ENCODE results near the gene KREMEN2.
"Not testable (repeated sequence)": the region's sequence is repeated elsewhere in the genome, so short reads cannot be mapped to it uniquely, and the experiment has no call there.

The KREMEN2 gene

DNA sequence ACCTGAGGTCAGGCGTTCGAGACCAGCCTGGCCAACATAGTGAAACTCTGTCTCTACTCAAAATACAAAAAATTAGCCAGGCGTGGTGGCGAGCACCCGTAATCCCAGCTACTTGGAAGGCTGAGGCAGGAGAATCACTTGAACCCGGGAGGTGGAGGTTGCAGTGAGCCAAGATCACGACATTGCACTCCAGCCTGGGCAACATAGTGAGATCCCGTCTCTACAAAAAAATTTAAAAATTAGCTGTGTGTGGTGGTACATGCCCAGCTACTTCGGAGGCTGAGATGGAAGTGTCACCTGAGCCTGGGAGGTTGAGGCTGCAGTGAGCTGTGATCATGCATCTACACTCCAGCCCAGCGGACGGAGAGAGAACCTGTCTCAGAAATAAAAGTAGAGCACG is 20.4 kb upstream of the KREMEN2 start:
- not testable (repeated sequence) for DNase-seq

DNA sequence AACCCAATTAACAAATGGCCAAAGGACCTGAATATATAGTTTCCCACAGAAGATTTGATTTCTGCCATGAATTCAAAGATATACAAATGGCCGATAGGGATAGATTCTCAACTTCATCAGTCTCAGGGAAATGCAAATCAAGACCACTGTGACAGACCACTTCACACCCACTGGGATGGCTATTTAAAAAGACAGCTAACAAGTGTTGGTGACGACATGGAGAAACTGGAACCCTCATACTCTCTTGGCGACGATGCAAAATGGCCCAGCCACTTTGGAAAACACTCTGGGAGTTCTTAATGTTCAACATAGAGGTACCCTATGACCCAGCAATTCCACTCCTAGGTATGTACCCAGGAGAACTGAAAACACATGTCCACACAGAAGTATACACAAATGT is 17.4 kb upstream of the KREMEN2 start:
- DNase-seq, result no peak

DNA sequence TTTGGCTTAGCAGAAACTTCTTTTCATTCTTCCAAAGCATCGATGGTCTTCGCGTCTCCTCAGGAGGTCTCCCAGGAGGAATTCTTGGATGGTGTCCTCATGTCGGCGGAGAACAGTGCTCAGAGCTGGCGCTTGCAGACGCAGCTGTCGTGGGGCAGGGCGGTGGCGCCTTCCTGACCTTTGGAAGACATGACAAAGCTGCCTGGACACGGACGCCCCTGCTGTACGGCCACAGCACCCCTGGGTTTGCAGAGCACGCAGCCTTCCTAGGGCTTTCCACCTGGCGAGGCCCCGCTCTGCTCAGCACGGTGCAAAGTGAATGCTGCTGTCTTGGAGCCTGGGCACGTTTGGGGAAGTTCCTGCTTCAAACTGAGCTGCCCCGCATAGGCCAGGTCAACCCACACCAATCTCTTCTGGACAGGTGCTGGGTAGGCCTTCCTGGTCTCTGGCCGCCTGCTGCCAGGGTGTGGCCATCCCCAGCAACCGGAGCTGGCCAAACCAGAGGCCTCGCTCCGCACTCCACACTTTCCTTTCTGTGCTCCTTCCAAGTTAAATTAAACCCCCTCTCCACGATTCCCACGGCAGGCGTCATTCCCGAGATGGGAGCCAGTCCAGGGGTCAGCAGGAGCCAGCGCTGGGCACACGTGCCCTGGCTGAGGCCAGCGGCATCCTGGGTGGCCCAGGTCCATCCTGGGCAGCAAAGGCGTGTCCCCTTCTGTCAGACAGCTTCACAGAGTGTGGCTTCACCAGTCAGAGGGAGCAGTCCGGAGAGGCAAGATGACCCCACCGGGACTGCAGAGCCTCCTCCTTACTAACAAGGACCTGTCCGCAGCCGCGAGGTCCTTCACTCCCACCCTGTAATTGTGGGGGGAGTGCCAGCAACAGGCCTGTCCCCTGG is 15.0 kb upstream of the KREMEN2 start:
- no peak for DNase-seq

DNA sequence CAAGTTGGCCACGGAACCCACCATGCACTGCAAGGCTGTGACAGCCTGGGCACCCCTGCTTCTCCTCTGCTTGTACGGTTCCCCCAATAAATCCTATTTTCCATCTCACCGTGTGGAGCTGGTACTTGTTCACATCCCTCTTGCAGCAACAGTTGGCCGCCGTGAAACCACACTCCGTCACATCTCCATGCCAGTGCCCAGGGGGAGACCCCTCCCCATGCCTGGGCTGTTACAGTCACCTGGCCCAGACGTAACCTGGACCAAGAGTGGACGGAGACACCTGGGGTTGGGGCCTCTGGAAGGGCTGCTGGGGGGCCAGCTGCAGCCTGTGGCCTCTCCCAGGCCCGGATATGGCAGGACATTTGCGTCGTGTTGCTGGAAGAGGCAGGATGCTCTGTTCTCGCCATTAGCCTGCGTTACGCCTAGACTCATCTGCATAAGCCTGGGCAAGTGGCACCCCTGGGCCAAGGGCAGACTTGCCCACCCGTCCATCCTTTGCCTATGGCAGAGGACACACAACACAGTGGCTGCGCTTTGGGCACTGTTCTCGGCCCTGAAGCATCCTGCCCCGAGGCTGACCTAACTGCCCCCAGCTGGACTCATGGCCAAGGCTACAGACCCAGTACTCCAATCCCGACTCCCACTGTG is 14.2 kb upstream of the KREMEN2 start:
- DNase-seq, result no peak

DNA sequence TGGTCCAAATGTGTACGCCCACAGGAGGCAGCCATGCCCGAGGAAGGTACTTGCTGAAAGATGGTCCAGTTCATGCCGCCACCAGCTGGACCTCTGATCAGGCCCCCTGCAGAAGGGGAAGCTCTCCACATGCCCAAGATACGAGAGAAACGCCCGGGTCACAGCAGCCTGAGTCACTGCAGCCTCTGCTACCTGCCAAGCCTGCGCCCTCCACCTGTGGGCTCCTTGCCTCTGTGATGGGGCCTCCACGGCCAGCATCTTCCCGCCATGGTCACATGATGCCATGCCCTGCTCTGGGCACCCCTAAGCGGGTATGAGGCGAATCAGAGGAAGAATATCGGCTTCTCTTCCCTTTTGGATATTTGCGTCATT is 13.7 kb upstream of the KREMEN2 start:
- DNase-seq, result no peak

DNA sequence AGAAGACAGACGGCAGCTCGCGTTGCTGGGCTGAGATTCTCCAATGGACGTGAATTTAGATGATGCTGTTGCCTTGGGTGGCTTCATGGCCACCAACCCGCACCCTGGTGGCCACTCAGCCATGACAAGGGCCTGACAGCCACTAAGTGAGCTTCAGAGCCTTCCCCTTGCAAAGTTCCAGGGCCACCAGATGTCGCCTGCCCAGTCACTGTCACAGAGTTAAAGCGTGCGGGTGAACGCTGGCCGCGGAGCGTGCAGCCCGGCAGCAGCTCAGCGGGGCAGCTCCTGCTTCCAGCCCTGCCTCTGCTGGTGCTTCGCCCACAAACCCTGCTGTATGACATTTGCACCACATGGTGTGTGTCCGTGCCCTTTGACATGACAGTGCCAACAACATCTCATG is 13.3 kb upstream of the KREMEN2 start:
- no peak for DNase-seq

DNA sequence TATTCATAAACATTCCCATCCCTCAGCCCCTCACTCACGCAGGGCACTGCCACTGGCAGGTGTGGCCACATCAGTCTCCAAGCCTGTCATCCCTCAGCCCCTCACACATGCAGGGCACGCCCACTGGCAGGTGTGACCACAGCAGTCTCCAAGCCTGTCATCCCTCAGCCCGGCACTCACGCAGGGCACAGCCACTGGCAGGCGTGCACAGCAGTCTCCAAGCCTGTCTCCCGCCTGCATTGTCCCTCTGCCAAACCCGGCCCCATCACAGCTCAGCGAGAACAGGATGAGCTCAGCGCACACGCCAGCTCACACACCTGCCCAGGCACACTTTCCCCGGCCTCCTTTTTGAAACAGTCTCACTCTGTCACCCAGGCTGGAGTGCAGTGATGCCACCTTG is 11.4 kb upstream of the KREMEN2 start:
- DNase-seq, result no peak

DNA sequence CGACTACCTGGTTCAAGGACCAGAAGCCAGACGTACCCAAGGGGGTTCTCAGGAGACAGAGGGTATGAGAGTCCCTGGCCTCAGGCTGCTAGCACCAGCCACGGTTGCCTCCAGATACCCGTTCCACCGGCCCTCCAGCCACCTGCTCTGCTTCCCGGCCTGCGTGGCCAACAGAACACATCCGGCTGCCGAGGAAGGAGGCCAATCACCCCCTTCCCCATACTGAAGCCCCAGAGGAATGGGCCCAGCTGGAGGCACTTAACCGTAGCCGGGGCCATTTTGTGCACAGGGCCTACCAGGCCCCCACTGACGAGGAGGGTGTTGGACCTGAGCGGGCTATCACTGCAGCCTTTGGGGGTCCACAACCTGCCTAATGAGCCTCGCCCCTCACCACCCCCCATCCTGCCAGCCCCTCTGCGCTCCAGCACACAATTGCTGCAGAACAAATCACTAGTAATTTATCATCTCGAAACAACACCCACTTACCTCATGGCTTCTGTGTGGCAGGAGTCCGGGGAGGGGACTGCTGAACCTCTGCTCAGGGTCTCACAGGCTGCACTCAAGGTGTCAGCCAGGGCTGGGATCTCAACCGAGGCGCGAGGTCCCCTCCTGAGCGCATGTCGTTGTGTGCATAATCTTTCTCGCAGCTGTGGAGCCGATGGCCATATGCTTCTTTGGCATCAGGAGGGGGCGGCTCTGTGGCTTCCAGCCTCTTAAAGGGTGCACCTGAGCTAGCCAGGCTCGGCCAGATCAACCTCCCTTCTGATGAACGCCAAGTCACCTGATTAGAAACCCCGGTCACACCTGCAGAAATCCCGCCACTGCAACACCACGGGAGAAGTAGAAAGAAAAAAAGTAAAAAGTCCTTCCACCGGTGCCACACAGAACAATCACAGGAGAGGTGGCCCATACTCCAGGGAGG is 10.1 kb upstream of the KREMEN2 start:
- DNase-seq, result no peak

DNA sequence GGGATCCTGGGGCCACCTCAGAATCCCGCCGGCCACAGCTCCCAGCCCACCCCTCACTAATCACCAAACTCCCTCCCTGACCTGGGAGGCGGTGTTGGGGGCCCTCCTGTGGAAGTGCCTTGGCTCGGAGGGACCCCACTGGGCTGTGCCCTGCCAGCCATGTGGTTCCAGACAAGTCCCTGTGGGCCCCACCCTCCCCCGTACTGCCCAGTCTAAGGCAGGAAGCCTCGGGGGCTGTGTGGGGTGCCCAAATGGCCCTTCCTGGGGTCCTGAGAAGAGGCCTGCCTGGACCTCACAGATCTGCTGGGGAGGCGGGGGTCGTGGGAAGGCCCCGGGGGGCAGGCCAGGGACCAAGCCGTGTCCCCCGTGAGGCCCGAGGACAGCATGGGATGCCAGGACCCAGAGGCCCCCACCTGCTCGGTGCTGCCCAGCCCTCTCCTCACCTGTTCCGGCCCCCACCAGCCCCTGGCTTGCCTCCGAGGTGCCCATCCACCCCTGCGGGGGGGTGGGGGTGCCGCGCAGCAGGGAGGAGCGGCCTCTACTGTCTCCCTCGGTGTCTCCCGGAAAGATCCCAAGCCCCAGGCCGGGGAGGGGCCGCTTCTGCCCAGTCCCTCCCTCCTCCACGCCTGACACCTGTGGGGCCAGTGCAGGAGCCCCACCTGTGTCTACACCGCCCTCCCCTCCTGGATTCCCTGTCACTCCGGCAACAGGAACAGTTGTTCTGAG is 9.3 kb upstream of the KREMEN2 start:
- DNase-seq, result no peak

DNA sequence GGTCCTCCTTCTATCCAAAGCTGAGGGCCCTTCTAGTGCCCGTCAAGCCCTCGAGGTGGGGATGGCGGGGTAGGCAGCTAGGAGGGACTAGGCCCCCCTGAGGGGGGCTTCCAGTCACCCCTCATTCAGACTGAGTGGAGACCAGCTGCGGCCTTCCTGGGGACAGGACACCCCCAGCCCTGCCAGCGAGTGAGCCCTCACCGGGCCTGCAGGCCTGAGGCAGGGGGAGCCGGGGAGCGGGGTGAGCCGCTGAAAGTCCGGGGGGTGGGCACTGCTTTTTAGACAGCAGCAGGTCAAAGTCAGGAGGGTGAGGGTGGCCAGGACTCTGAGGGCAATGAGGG is 8.7 kb upstream of the KREMEN2 start:
- DNase-seq, result no peak

DNA sequence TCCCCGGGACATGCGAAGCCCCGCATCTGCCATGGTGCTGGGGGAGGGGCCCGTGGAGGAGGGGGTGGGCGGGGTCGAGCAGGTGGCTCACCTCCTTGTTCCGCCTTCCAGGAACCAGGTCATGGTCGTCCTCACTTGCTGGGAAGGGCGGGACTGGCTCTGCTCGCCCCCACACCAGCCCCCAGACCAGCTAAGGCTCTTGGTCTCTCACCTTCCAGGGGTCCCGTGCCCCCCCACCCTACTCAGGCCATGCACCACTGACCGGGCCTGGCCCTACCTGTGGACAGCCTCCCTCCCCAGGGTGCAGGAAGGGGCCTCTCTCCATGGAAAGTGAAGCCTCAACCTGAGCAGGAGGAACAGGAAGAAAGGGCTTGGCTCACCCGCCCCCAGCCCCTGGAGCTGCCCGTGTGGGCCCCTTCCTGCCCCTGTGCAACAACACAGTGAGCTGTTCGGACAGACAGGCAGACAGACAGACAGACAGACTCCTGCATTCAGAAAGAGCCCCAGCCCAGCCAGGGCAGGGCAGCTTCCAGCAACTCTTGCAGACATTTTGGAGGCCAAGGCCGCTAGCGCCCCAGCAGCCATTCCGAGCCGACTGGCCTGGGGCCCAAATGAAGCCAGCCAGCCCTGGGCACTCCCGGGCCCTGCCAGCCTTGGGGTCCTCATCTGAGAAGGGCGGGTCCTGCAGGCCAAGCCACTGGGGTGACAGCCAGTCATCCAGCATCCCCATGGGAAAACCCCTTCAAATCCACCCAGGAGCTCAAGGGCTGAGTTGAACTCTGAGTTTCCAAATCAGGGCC is 8.1 kb upstream of the KREMEN2 start:
- no peak for DNase-seq

DNA sequence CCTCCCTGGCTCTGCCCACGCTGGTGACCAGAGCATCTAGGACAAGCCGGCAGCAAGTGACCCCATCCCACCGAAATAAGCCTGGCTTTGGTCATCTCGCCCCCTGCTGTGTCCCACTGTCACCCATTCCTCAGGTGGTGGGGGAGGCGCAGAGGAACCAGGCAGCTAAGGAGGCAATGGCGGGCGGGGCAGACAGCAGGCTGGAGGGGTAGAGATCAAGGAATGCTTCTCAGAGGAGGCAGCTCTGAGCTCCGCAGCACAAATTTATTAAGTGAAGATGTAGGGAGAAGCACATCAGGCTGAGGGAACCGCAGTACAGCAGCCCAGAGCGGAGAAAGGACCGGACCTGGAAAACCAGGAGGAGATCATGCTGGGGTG is 7.5 kb upstream of the KREMEN2 start:
- DNase-seq, result no peak

DNA sequence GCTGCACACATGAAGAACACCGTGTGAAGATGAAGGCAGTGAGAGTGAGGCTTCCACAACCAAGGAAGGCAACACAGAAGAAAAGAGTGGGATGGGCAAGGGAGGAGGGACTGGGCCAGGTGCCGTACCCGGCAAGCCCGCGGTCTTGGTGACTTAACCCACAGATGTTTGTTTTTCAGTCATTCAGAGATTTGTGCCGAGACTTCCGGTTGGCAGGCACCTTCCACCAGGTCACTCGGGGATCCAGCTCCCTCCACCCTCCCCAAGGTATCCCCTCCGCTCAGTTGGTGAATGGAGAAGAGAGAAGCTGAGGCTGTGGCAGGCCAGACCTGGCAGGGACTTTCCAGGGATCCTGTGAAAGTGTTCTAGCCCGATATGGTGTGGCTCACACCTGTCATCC is 4.9 kb upstream of the KREMEN2 start:
- no peak for DNase-seq

DNA sequence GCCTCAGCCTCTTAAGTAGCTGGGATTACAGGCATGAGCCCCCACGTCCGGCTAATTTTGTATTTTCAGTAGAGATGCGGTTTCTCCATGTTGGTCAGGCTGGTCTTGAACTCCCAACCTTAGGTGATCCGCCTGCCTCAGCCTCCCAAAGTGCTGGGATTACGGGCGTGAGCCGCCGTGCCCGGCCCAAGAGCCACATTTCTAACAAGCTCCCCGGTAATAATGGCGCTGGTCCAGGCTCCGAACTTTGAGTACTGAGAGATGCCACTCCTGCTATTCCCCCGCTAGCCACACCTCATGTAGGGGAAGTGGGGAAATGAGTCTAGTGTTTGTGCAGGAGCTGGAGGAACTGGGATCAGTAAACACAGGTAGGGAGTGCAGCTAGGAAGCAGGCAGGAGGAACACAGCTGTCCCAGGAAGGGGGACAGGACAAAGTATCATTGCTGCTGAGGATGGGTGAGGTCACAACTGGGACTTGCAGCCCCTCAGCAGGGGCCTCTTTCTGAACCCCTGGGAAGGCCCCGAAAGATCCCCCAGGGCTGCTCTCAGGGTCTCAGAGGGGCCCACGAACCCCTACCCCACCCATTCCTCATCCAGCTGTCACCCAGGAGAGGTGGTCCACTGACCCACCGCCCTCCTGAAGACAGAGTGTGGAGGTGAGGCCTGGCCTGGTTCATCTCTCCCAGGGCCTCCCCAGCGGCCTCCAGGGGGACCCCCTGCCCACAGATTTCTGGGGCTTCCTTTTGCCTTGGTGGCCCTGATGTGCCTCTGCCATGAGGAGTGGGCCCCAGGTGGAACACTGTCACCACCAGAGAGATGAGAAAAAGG is 3.7 kb upstream of the KREMEN2 start:
- no peak for DNase-seq

DNA sequence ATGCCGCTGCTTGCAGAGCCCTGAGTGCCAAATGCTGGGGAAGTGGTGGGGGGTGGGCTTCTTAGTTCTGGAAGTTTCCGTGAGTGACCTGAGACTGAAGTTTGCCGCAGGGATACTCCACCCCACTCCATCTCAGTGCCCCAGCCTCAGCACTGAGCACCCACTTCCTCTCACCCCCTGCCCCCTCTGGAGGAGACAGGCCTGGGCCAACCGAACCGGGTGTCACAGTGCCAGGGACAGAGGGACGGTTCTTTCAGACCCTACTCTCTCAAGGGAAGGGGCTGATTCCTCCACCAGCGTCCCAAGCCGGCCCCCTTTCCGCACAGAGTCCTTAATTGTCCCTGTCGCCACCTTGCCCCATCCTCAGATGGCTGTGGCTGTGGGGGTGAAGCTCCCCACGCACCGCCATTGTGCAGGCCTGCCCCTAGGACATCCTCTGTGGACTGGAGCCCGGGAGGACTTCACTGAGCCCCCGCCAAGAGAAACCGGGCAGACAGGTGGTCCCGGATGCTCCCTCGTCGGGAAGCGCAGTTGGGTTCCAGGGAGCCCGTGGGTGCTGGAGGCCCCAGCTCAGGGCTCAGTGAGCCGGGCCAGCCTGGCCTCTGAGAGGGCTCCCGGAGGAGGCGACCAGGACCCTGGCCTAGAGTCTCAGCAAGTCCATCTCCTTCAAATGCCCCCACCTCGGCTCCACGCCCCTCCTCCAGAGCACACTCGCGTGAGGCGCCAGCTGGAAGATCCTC is 1.6 kb upstream of the KREMEN2 start:
- DNase-seq, result no peak

DNA sequence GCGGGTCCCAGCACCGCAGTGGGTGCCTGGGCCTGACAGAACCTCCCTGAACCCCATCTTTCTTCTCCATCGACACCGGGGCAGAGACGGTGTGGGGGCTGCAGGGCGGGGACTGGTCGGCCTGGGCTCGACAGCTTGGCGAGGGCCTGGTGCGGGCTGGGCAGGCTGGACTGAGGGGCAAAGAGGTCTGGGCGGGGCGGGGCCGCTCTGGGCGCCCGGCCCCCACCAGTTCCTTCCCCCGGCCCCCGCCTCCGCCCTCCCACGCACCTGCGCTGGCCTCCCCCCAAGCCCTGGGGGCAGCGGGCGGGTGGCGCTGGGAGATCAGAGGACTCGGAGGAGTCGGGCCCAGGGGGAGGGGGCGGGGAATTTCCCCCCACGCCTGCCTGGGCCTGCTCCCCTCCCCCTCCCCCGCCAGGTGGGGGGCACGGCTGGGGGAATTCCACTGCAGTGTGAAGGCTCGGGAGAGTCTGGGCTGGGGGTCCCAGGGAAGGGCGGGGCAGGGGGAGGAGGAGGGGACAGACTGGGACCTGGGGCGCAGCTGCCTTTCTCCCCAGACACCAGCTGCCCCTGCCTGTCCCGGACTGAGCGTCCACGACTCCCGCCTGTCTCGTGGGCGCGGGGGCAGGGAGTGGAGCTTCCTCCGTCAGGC is 877 bp upstream of the KREMEN2 start:
- DNase-seq, result no peak

DNA sequence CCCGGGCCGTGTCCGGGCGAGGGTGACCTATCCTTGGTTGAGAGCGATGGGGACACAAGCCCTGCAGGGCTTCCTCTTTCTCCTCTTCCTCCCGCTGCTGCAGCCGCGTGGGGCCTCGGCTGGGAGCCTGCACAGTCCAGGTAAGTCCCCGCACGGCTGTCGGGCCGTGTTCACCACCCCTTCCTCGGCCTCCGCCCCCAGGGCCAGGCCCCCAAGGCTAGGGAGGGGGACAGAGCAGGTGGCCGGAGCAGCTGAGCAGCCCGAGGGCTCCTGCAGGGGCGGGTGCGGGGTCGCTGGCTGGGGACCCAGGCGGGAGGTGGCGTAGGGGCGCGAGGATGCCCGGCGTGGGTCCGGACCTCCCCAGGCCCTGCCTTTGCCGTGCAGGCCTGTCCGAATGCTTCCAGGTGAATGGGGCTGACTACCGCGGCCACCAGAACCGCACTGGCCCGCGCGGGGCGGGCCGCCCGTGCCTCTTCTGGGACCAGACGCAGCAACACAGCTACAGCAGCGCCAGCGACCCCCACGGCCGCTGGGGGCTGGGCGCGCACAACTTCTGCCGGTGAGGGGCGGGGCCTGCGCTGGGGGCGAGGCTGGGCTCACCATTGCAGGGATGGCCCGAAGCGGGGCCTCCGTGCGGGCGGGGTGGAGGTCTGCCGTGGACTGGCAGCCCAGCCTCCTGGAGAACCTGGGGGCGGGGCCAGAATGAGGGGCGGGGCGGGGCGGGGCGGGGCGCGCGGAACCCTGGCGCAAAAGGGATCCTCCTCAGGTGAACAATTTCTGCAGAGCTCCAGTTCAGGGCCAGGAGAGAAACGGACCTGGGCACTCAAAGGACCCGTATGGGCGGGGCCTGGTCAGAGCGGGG is 631 bp downstream of the KREMEN2 start:
- peak; percentile 76 for DNase-seq

DNA sequence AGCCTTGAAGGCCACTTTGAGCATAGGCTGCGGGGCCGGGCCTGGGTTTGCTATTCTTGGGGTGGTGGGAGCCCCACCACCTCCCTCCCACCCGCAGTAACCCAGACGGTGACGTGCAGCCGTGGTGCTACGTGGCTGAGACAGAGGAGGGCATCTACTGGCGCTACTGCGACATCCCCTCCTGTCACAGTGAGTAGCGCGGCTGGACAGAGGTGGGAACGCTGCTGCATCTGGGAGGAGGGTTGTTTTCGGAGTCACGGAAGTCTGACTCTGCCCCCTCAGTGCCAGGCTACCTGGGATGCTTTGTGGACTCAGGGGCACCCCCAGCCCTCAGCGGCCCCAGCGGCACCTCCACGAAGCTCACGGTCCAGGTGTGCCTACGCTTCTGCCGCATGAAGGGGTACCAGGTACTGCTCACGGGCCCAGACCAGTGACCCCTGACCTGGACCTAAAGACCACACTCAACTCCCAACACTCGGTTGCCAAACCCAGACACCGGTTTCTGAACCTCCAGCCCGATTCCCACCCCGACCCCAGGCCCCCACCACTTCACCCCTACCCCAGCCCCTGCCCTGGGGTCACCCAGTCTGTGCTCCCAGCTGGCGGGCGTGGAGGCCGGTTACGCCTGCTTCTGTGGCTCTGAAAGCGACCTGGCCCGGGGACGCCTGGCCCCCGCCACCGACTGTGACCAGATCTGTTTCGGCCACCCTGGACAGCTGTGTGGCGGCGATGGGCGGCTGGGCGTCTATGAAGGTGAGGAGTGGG is 2.1 kb downstream of the KREMEN2 start:
- no peak for DNase-seq

Measured in hematopoietic multipotent progenitor cell treated with erythropoietin and hydrocortisone succinate and interleukin-3 and kit ligand, for 6 days (in vitro differentiated cells).